ENCODE data around the gene NDUFB10. TPM values are rescaled to one million over a fixed set of nuclear protein-coding genes. Genes with fewer than 3 reads are reported as not detected.

Gene NDUFB10
- total RNA-seq, 2 experiments from 2014 or later = 126 to 129 TPM

DNA sequence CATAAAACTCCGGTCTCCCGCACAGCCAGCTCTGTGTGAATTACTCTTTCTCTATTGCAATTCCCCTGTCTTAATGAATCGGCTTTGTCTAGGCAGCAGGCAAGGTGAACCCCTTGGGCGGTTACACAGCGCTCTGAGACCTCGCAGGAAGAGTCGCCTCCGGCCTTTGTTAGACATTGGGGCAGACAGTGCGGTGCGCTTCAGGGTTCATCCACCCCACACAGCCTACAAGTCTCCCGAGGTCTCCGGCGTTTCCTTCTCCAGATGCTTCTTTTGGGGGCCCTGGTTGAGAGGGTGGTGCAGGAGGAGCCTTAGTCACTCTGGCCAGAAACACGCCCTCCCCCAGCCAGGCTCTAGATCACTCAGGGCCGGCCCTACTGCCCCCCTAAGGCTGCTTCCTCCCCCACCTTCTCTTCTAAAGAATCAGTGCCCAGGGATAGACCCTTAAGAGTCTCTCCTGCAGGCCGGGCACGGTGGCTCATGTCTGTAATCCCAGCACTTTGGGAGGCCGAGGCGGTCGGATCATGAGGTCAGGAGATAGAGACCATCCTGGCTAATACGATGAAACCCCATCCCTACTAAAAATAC lies 14.6 kb upstream of the NDUFB10 start:
- TF ChIP-seq, protein P1, sequence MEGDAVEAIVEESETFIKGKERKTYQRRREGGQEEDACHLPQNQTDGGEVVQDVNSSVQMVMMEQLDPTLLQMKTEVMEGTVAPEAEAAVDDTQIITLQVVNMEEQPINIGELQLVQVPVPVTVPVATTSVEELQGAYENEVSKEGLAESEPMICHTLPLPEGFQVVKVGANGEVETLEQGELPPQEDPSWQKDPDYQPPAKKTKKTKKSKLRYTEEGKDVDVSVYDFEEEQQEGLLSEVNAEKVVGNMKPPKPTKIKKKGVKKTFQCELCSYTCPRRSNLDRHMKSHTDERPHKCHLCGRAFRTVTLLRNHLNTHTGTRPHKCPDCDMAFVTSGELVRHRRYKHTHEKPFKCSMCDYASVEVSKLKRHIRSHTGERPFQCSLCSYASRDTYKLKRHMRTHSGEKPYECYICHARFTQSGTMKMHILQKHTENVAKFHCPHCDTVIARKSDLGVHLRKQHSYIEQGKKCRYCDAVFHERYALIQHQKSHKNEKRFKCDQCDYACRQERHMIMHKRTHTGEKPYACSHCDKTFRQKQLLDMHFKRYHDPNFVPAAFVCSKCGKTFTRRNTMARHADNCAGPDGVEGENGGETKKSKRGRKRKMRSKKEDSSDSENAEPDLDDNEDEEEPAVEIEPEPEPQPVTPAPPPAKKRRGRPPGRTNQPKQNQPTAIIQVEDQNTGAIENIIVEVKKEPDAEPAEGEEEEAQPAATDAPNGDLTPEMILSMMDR (IDR thresholded peaks at IDR 0.05) = no peak
- H3K4me1 Mint-ChIP-seq (ENCODE audit: low read depth) = peaks cover 23% of the 10 kb centered on the region
- H3K9me3 Mint-ChIP-seq = no peaks in the 10 kb centered on the region
- no peak overlapping the region for H3K27ac Mint-ChIP-seq
- no peaks in the 10 kb centered on the region for H3K27me3 Mint-ChIP-seq
- ATAC-seq (no peak), DNase-seq (no peak)
- intact Hi-C loops (cut with micrococcal nuclease) = no loop called here
- ChIA-PET POLR2A (interaction anchor here (1.1 to 9.2 kb wide), 3 partner anchors 10 to 208 kb away, joined by 3 to 113 read pairs (median 4); partner anchors contain the start of genes NDUFB10, RNF151 and RPS2), CTCF (interaction anchor here (1.5 kb wide), 1 partner anchor 16 kb away, joined by 8 read pairs; no protein-coding TSS in a partner anchor)
- H3K36me3 Mint-ChIP-seq (ENCODE audit: low read depth) = no peaks in the 10 kb centered on the region
- H3K4me3 Mint-ChIP-seq = peak overlapping the region; percentile 82

DNA sequence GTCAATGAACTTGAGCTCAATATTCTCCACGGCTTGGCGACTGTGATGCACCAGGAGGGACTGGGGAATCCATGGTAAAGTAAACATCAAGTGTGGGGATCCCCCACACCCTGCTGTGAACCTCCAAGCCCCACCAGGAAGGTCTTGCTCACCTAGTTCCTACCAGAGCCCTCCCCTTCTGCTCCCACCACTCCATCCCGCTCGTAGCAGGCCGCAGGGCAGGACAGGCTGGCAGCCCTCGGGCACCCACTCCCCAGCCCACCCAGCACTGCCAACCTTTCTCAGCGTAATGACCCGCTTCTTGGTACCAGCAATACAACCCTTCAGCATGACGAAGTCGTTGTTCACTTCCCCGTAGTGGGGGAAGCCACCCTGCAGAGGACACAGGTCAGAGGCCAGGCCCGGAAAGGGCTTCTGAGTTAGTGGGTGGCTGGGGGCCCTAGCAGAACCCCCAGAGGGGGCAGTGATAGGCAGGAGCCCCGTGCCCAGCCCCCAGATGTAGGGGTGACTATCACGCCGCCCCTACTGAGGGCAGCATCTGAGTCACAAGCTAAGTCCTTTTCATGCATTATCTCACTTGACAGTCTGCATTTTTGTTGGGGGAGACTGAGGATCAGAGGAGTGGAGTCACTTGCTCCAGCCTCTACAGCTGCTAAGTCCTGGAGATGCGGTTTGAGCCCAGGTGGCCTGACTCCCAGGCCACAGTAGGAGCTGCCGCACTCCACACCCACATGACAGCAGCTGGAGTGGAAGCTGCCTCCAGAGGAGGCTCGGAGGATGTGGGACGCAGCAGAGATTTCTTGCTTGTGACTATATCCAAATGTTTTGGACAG lies 13.6 kb upstream of the NDUFB10 start:
- Mint-ChIP-seq H3K9me3 (no peaks in the 10 kb centered on the region), H3K36me3 (ENCODE audit: low read depth) (no peaks in the 10 kb centered on the region), H3K4me1 (ENCODE audit: low read depth) (peaks cover 23% of the 10 kb centered on the region), H3K4me3 (no peak overlapping the region), H3K27ac (no peak overlapping the region), H3K27me3 (no peaks in the 10 kb centered on the region)
- intact Hi-C loops (cut with micrococcal nuclease) = no loop called here
- ChIA-PET POLR2A (interaction anchor here (0.9 to 9.2 kb wide), 4 partner anchors 11 to 207 kb away, joined by 3 to 113 read pairs (median 4); partner anchors contain the start of genes NDUFB10, RNF151 and RPS2), CTCF (interaction anchor here (1.2 kb wide), 1 partner anchor 19 kb away, joined by 3 read pairs; the partner anchor contains the start of gene RPS2)
- DNase-seq (no peak), ATAC-seq (no peak)
- TF ChIP-seq, protein P1 (IDR thresholded peaks at IDR 0.05) = no peak

DNA sequence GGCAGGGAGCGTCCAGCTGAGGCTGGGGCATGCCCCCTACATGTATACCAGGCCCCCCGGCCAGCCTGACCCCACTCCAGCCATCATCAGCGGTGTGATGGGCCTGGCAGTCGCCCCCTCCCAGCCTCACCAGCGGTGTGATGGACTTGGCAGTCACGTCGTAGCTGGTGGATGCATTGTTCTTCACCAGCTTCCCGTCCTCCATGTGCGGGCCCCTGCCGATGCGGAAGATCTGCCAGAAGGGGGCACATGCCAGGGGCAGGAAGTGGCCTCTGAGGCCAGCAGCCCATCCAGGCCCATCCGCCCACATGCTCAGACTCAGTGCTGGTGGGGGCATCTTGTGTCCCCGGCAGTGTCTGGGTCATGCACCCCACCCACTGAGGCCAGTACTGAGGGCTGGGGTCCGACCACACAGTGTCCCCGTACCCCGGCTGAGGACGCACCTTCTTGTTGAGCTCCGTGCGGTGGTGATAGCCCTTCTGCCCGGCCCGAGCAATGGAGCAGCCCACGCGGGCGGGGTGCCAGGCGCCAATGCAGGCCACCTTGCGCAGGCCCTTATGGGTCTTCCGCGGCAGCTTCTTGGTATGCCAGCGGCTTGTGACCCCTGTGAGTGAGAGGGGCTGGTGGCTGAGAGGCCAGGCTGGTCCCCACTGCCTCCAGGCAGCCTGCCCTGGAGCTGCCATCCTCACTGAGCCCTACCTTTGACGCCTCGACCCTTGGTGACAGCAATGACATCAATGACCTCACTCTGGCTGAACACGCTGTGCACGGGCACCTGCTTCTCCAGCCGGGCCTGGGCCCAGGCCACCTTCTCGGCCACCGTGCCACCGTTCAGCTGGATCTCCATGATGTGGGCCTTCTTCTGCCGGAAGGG lies 12.6 kb upstream of the NDUFB10 start:
- H3K4me3 Mint-ChIP-seq = no peak overlapping the region
- H3K27me3 Mint-ChIP-seq = no peaks in the 10 kb centered on the region
- peaks cover 21% of the 10 kb centered on the region for H3K4me1 Mint-ChIP-seq (ENCODE audit: low read depth)
- TF ChIP-seq, protein P1 (IDR thresholded peaks at IDR 0.05) = no peak
- POLR2A ChIA-PET = interaction anchor here (0.9 to 9.2 kb wide), 2 partner anchors 16 to 44 kb away, joined by 3 to 113 read pairs; partner anchors contain the start of genes NDUFB10, RNF151 and RPS2
- no peak for ATAC-seq
- intact Hi-C loops (cut with micrococcal nuclease) = no loop called here
- no peak overlapping the region for H3K27ac Mint-ChIP-seq
- CTCF ChIA-PET = interaction anchor here (1.2 to 1.6 kb wide), 2 partner anchors 18 to 57 kb away, joined by 3 read pairs; partner anchors contain the start of gene RPS2
- H3K9me3 Mint-ChIP-seq = no peaks in the 10 kb centered on the region
- DNase-seq = no peak
- no peaks in the 10 kb centered on the region for H3K36me3 Mint-ChIP-seq (ENCODE audit: low read depth)

DNA sequence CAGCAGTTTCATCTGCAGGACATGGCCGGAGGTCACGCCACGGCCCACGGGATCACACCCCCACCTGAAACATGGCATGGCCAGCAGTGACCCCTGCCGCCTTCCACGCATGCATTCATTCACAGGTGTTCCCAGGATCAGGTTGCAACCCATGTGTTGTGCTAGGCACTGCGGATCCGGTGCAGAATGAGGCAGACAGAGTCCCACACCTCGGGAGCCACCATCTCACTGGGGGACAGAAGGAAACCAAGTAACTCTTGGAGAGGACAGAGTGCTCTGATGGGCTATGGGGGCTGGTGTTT lies 12.0 kb upstream of the NDUFB10 start:
- no peaks in the 10 kb centered on the region for H3K9me3 Mint-ChIP-seq
- no peaks in the 10 kb centered on the region for H3K27me3 Mint-ChIP-seq
- POLR2A ChIA-PET = interaction anchor here (9.2 kb wide), 1 partner anchor 16 kb away, joined by 113 read pairs; the partner anchor contains the start of genes NDUFB10, RNF151 and RPS2
- CTCF ChIA-PET = interaction anchor here (1.2 to 1.6 kb wide), 2 partner anchors 17 to 57 kb away, joined by 3 read pairs; partner anchors contain the start of gene RPS2
- no peaks in the 10 kb centered on the region for H3K36me3 Mint-ChIP-seq (ENCODE audit: low read depth)
- no peak for DNase-seq
- H3K27ac Mint-ChIP-seq = no peak overlapping the region
- TF ChIP-seq, protein P1 (IDR thresholded peaks at IDR 0.05) = no peak
- H3K4me3 Mint-ChIP-seq = no peak overlapping the region
- intact Hi-C loops (cut with micrococcal nuclease) = no loop called here
- no peak for ATAC-seq
- peaks cover 15% of the 10 kb centered on the region for H3K4me1 Mint-ChIP-seq (ENCODE audit: low read depth)

Data from activated CD8-positive, alpha-beta T cell treated with anti-CD3 and anti-CD28 coated beads for 36 hours (primary cell).